ENCODE data around the gene PRDX1. TPM values are rescaled to one million over a fixed set of nuclear protein-coding genes. Genes with fewer than 3 reads are reported as not detected.

PRDX1 gene
- total RNA-seq, 1 experiment from 2014 or later: 1,108 TPM

GRCh38 chr1:45541193-45541592 is 19.5 kb upstream of the PRDX1 start:
- no peak overlapping the region for H3K27ac ChIP-seq (ENCODE audit: low read depth, low read length, poor library complexity, severe bottlenecking)
- H3K4me1 ChIP-seq (ENCODE audit: insufficient read depth, low read length, poor library complexity, severe bottlenecking): no peaks in the 10 kb centered on the region
- DNase-seq (ENCODE audit: low spot score): no peak
- BruUV-seq (replicated peaks): no TSS peak
- no peaks in the 10 kb centered on the region for H3K9me3 ChIP-seq (ENCODE audit: low read depth, low read length, poor library complexity, severe bottlenecking)
- TF ChIP-seq CTCF (conservative IDR thresholded peaks at IDR 0.05; ENCODE audit: low read depth, low read length): no peak
- H3K36me3 ChIP-seq (ENCODE audit: insufficient read depth, low read length, poor library complexity, severe bottlenecking): no peaks in the 10 kb centered on the region
- CTCF ChIA-PET: no interaction called here
- POLR2A ChIA-PET (ENCODE audit: low non-redundant PET): no interaction called here
- intact Hi-C loops (cut with micrococcal nuclease; ENCODE audit: unreplicated experiment): no loop called here
- no peak overlapping the region for H3K4me3 ChIP-seq (ENCODE audit: low read depth, low read length, poor library complexity, severe bottlenecking)
- H3K27me3 ChIP-seq (replicated peaks; ENCODE audit: insufficient read depth, low read depth, low read length, poor library complexity): no peaks in the 10 kb centered on the region

GRCh38 chr1:45536886-45537285 is 15.2 kb upstream of the PRDX1 start:
- no peaks in the 10 kb centered on the region for H3K36me3 ChIP-seq (ENCODE audit: insufficient read depth, low read length, poor library complexity, severe bottlenecking)
- no peaks in the 10 kb centered on the region for H3K27me3 ChIP-seq (replicated peaks; ENCODE audit: insufficient read depth, low read depth, low read length, poor library complexity)
- ChIA-PET POLR2A (ENCODE audit: low non-redundant PET) (interaction anchor here (0.6 kb wide), 1 partner anchor 12 kb away, joined by 3 read pairs; no protein-coding TSS in a partner anchor), CTCF (no interaction called here)
- BruUV-seq (replicated peaks): no TSS peak
- DNase-seq (ENCODE audit: low spot score): no peak
- TF ChIP-seq CTCF (conservative IDR thresholded peaks at IDR 0.05; ENCODE audit: low read depth, low read length): no peak
- TF ChIP-seq EZH2 (IDR thresholded peaks at IDR 0.05; ENCODE audit: borderline replicate concordance, low read depth, low read length, poor library complexity, severe bottlenecking): no peak
- no peaks in the 10 kb centered on the region for H3K9me3 ChIP-seq (ENCODE audit: low read depth, low read length, poor library complexity, severe bottlenecking)
- H3K27ac ChIP-seq (ENCODE audit: low read depth, low read length, poor library complexity, severe bottlenecking): no peak overlapping the region
- intact Hi-C loops (cut with micrococcal nuclease; ENCODE audit: unreplicated experiment): no loop called here
- no peaks in the 10 kb centered on the region for H3K4me1 ChIP-seq (ENCODE audit: insufficient read depth, low read length, poor library complexity, severe bottlenecking)
- no peak overlapping the region for H3K4me3 ChIP-seq (ENCODE audit: low read depth, low read length, poor library complexity, severe bottlenecking)

GRCh38 chr1:45535988-45536766 is 14.5 kb upstream of the PRDX1 start:
- Histone ChIP-seq H3K27ac (ENCODE audit: low read depth, low read length, poor library complexity, severe bottlenecking) (no peak overlapping the region), H3K27me3 (replicated peaks; ENCODE audit: insufficient read depth, low read depth, low read length, poor library complexity) (no peaks in the 10 kb centered on the region), H3K9me3 (ENCODE audit: low read depth, low read length, poor library complexity, severe bottlenecking) (no peaks in the 10 kb centered on the region), H3K36me3 (ENCODE audit: insufficient read depth, low read length, poor library complexity, severe bottlenecking) (no peaks in the 10 kb centered on the region), H3K4me1 (ENCODE audit: insufficient read depth, low read length, poor library complexity, severe bottlenecking) (no peaks in the 10 kb centered on the region), H3K4me3 (ENCODE audit: low read depth, low read length, poor library complexity, severe bottlenecking) (no peak overlapping the region)
- BruUV-seq (replicated peaks): no TSS peak
- CTCF ChIA-PET: no interaction called here
- intact Hi-C loops (cut with micrococcal nuclease; ENCODE audit: unreplicated experiment): no loop called here
- POLR2A ChIA-PET (ENCODE audit: low non-redundant PET): no interaction called here
- no peak for TF ChIP-seq CTCF (conservative IDR thresholded peaks at IDR 0.05; ENCODE audit: low read depth, low read length)
- TF ChIP-seq EZH2 (IDR thresholded peaks at IDR 0.05; ENCODE audit: borderline replicate concordance, low read depth, low read length, poor library complexity, severe bottlenecking): no peak
- DNase-seq (ENCODE audit: low spot score): no peak

Measured in A673 (cell line).